SU-DHL-6 (cell line): ENCODE results near the gene RNF121.

Source experiments
- EZH2phosphoT487 ChIP-seq: fragments of 200-600 bp; sonication (generic), shearing (Covaris generic); conservative IDR thresholded peaks from 2 replicates; pipeline ENCODE4 v1.6.1; 2018; ENCODE audit warnings: mild to moderate bottlenecking, antibody characterized with exemption, low read length, moderate library complexity, mixed read lengths
- TF ChIP-seq, protein P1 (sequence below): fragments of 200-600 bp; sonication (generic); IDR thresholded peaks from one replicate; pipeline ENCODE4 v1.5.1; 2017; ENCODE audit warnings: antibody characterized with exemption, mild to moderate bottlenecking, low read length, moderate library complexity; ENCODE audit not compliant: insufficient read depth, poor library complexity, severe bottlenecking

DNA sequence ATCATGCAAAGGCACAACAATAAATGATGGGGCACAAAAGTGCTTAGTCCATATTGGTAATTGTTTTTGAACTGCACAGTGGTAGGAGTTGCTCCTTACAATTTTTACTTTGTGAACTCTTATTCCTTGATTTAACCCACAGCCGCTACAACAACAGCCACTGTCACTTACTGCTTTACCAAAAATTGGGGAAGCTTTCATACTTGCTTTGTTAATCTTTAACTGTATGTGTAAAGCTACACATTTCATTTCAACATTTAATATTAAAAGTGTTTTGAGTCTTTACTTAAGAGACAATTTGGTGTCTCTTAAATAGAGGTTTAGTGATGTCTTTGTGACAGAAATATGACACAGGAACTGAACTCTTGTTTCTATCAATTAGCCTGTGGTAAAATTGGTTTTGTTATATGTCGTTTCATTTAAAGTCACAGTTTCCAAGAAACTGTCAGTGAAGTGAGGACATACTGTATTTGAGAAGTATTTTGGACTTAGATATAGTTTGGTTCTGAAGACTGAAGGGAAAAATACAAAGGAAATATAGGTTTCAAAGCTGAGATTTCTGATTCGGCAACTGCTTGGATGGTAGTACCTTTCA lies 63.4 kb downstream of the RNF121 start:
- TF ChIP-seq, protein P1, sequence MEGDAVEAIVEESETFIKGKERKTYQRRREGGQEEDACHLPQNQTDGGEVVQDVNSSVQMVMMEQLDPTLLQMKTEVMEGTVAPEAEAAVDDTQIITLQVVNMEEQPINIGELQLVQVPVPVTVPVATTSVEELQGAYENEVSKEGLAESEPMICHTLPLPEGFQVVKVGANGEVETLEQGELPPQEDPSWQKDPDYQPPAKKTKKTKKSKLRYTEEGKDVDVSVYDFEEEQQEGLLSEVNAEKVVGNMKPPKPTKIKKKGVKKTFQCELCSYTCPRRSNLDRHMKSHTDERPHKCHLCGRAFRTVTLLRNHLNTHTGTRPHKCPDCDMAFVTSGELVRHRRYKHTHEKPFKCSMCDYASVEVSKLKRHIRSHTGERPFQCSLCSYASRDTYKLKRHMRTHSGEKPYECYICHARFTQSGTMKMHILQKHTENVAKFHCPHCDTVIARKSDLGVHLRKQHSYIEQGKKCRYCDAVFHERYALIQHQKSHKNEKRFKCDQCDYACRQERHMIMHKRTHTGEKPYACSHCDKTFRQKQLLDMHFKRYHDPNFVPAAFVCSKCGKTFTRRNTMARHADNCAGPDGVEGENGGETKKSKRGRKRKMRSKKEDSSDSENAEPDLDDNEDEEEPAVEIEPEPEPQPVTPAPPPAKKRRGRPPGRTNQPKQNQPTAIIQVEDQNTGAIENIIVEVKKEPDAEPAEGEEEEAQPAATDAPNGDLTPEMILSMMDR = no peak
- no peak for TF ChIP-seq EZH2phosphoT487
